Colonic mucosa (tissue), 4 donors: ENCODE results near the gene PTPRN2. TPM values are rescaled to one million over a fixed set of nuclear protein-coding genes. Genes with fewer than 3 reads are reported as not detected.

Source experiments
- DNase-seq: peaks from one replicate; pipeline ENCODE4 v3.0.0-alpha.2; 2020
- H3K27ac ChIP-seq: fragments of 200-600 bp; one replicate; pipeline ENCODE4 v1.8.0; 2021
- H3K27me3 ChIP-seq: fragments of 200-600 bp; one replicate; pipeline ENCODE4 v1.8.0; 2021
- H3K36me3 ChIP-seq: fragments of 200-600 bp; one replicate; pipeline ENCODE4 v1.8.0; 2021
- H3K4me1 ChIP-seq: fragments of 200-600 bp; one replicate; pipeline ENCODE4 v1.8.0; 2021; ENCODE audit warnings: mild to moderate bottlenecking
- H3K4me3 ChIP-seq: fragments of 200-600 bp; one replicate; pipeline ENCODE4 v1.8.0; 2021
- H3K9ac ChIP-seq, 2 donors: one replicate each; pipeline ENCODE4 v1.7.0; 2013; ENCODE audit warnings: control low read depth in 2 of 2, low read depth in 2 of 2, low read length in 2 of 2
- H3K9me3 ChIP-seq: fragments of 200-600 bp; one replicate; pipeline ENCODE4 v1.8.0; 2021
- intact Hi-C: fragments of 100-400 bp; cut with DNase I; formaldehyde crosslinking; loops from one replicate; pipeline ENCODE4 v1.14.1; 2022
- total RNA-seq, 2 donors: library from RNA; stranded (reverse); fragmentation: NEBNext Ultra II Directional in 1 of 2; extraction: Animal tissue kit (Norgen Biotek cat#: 25700) in 1 of 2; gene quantifications; one replicate each; pipeline ENCODE4 v1.2.1, GENCODE V29; 2021
- TF ChIP-seq, protein P1 (sequence below): fragments of 200-600 bp; IDR thresholded peaks from one replicate; pipeline ENCODE4 v1.8.0; 2022; ENCODE audit warnings: antibody characterized with exemption, mild to moderate bottlenecking
- donor health status: healthy.
- donor health status: DM: no; HTN: no; CAD: no.
- donor health status: DM: no; HTN: no; CAD: no.

PTPRN2 gene
- total RNA-seq, 2 donors from 2014 or later = 14.7 to 21.6 TPM

DNA sequence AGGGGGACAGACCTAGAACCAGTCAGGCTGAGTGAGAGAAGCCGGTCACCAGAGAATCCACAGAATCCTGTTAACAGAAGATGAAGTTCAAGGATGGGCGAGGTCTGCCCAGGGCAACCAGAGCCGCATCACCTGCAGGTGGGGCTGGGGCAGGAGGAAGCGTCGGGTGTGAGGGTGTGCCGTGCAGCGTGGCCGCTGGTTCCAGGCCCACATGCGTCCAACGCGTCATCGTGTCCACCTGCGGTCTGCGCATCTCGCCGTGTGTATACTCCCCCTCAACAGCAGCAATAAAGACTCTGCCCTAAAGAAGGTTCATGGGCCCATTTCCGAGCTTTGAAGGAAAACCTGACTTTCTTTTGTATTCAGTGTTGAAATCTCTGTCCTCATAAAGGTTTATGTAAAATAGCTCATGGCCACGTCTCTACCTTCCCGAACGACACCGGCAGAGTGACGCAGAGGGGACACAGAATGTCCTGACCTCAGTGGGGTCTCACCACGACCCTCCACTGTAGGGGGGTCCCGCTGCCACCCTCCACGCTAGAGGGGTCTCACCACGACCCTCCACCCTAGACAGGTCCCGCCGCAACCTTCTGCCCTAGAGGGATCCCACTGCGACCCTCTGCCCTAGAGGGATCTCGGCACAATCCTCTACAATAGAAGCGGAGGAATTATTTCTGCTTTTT, 446.9 kb downstream of the PTPRN2 start:
- Histone ChIP-seq H3K9ac (no peak overlapping the region), H3K36me3 (no peaks in the 10 kb centered on the region), H3K4me3 (no peak overlapping the region), H3K27ac (no peak overlapping the region), H3K4me1 (no peaks in the 10 kb centered on the region), H3K27me3 (no peaks in the 10 kb centered on the region), H3K9me3 (no peaks in the 10 kb centered on the region)
- TF ChIP-seq, protein P1, sequence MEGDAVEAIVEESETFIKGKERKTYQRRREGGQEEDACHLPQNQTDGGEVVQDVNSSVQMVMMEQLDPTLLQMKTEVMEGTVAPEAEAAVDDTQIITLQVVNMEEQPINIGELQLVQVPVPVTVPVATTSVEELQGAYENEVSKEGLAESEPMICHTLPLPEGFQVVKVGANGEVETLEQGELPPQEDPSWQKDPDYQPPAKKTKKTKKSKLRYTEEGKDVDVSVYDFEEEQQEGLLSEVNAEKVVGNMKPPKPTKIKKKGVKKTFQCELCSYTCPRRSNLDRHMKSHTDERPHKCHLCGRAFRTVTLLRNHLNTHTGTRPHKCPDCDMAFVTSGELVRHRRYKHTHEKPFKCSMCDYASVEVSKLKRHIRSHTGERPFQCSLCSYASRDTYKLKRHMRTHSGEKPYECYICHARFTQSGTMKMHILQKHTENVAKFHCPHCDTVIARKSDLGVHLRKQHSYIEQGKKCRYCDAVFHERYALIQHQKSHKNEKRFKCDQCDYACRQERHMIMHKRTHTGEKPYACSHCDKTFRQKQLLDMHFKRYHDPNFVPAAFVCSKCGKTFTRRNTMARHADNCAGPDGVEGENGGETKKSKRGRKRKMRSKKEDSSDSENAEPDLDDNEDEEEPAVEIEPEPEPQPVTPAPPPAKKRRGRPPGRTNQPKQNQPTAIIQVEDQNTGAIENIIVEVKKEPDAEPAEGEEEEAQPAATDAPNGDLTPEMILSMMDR = no peak
- DNase-seq = no peak
- intact Hi-C loops = no loop called here

DNA sequence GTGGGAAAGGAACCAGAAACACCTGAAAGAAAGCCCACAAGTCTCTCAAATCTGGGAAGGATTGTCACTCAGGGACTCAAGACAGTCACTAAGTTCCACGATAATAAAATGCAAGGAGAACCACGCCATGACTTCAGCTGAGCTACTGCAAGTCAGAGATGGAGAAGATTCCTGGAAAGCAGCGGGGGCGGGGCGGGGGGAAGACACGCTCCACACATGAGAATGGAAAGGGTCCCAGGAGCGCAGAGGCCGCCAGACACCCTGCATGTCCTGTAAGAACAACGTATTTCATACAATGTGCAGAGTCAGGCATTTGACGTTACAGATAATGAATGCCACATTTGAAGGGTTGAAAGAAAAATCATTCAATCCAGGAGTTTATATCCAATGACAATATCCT, 448.1 kb downstream of the PTPRN2 start:
- Histone ChIP-seq H3K36me3 (no peaks in the 10 kb centered on the region), H3K27me3 (no peaks in the 10 kb centered on the region), H3K4me1 (no peaks in the 10 kb centered on the region), H3K4me3 (no peak overlapping the region), H3K9me3 (no peaks in the 10 kb centered on the region), H3K9ac (no peak overlapping the region), H3K27ac (no peak overlapping the region)
- TF ChIP-seq, protein P1 = no peak
- intact Hi-C loops = no loop called here
- no peak for DNase-seq

- Histone ChIP-seq H3K9ac (no peak overlapping the region), H3K27ac (no peak overlapping the region), H3K9me3 (no peaks in the 10 kb centered on the region), H3K27me3 (no peaks in the 10 kb centered on the region), H3K4me3 (no peak overlapping the region), H3K36me3 (no peaks in the 10 kb centered on the region), H3K4me1 (no peaks in the 10 kb centered on the region)
- intact Hi-C loops = no loop called here
- DNase-seq = no peak
- TF ChIP-seq, protein P1 = no peak
Measured at GRCh38 chr7:158138329-158138597, 449.4 kb downstream of the PTPRN2 start.

DNA sequence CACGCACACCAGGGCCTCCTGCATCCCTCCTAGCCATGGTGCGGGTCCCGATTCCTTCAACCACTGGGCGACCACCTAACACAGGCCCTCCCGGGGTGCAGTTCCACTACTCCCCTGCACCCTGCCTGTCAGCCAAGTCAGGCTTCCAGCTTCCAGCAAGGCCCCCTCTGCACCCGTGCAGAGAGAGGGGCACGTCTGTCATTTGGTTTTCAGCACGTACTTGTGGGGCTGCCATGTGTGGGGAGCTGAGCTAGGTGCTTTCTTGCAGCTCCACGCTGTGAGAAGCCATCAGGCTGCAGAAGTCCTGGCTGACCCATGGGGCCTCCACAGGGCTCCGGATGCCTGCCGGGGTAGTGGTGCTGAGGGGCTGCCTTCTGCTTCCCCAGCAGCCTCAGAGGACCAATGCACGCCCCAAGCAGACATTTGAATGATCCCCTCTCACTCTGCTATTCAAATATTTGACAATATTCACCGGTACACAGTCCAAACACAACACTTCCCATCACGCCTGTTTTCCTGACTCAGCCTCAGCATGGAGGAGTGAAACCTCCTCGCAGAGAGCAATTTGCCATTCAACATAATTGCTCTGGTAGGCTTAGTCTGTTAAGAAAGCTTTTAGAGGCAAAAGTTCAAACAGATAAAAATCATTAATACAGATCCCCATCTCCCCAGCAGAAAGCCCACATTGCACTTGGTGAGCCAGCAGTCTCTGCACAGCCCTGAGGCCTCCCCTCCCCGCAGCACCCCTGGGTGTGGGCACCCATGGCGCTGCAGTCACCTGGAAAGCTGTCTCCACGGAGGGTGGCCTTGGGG, 449.9 kb downstream of the PTPRN2 start:
- DNase-seq = no peak
- Histone ChIP-seq H3K4me3 (no peak overlapping the region), H3K4me1 (no peaks in the 10 kb centered on the region), H3K9me3 (no peaks in the 10 kb centered on the region), H3K27ac (no peak overlapping the region), H3K36me3 (no peaks in the 10 kb centered on the region), H3K27me3 (no peaks in the 10 kb centered on the region), H3K9ac (no peak overlapping the region)
- TF ChIP-seq, protein P1 = no peak
- intact Hi-C loops = no loop called here

- H3K27me3 ChIP-seq = no peaks in the 10 kb centered on the region
- H3K4me1 ChIP-seq = no peaks in the 10 kb centered on the region
- no peak overlapping the region for H3K27ac ChIP-seq
- TF ChIP-seq, protein P1 = no peak
- no peak for DNase-seq
- no peak overlapping the region for H3K4me3 ChIP-seq
- intact Hi-C loops = no loop called here
- H3K36me3 ChIP-seq = no peaks in the 10 kb centered on the region
- no peaks in the 10 kb centered on the region for H3K9me3 ChIP-seq
- H3K9ac ChIP-seq = no peak overlapping the region
Measured at GRCh38 chr7:158135931-158136330, 451.7 kb downstream of the PTPRN2 start.
